Measurements from ENCODE around the gene SREBF2.
A peak's percentile ranks its signal among the peaks of the same experiment; 100 is the strongest.
"Not testable (repeated sequence)": the region's sequence is repeated elsewhere in the genome, so short reads cannot be mapped to it uniquely, and the experiment has no call there.

Gene SREBF2

DNA sequence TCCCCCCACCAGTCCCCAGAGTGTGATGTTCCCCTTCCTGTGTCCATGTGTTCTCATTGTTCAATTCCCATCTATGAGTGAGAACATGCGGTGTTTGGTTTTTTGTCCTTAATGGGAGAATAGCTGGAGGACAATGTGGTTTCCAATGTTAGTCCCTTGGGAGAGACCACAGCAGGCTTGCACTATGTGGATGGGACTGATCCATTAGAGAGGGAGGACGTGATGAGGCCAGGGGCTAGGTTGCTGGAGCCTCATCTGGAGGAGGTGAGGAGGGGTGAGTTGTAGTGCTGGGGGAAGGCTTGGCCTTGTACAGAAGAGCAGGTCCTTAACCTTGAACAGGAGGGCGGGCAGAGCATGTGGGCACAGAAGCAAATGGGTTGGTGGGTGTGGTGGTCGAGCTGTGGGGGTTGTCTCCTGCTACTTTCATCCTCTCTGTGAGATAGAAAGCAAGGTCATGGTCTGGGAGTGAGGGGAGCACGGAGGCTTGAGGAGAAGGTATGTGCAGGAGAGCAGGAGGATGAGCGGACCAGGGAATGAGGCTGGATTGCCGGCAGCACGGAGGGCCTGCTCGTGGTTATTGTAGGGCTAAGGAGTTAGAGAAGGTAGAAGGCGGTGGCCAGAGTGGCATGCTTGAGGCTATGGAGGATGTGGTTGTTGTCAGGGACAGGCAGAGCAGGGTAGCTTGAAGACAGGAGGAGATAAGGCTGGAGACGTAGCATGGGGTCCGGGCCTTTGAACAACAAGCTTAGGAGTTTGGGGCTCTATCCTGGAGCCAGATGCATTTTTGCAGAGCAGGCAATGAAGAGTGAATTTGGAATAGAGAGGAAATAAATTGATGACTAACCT is 11.2 kb upstream of the SREBF2 start:
- no peak for DNase-seq

DNA sequence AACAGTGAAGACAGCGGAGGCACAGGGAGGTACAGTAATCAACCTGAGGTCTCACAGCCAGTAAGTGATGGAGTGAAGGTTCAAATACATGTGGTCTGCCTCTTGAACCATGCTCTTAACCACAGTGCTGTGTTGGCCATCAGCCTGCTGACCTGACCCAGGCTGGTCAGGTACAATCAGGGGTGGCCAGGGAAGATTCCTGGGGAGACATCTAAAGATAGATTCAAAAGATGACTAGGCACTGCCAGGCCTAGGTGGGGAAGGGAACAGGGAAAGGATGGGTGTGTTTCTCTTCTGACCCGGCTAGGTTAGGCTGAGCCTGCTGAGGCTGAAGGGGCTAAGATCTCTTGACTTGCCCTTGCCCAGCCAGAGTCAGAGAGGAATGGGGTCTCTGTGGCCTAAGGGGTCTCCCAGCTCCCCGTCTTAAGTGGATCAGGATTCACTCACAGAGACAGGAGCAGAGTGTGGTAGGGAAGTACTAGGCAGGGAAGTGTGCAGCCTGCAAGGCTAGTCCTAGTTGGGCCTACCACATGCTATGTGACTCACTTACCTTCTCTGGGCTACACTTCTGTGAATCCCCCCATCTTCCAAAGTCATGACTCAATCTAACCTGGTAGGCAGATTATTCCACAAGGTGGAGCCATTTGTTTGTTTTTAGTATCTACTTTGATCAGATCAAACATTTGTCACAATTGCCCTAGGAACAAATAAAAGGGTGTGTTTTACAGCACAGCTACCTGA is 10.4 kb upstream of the SREBF2 start:
- DNase-seq: peak; percentile 45

- DNase-seq: no peak
These were observed 9.1 kb upstream of the SREBF2 start for GRCh38 chr22:41823797-41824196.

GRCh38 chr22:41825376-41825775 is 7.5 kb upstream of the SREBF2 start:
- no peak for DNase-seq

- no peak for DNase-seq
These were observed 6.9 kb upstream of the SREBF2 start for GRCh38 chr22:41826021-41826420.

DNA sequence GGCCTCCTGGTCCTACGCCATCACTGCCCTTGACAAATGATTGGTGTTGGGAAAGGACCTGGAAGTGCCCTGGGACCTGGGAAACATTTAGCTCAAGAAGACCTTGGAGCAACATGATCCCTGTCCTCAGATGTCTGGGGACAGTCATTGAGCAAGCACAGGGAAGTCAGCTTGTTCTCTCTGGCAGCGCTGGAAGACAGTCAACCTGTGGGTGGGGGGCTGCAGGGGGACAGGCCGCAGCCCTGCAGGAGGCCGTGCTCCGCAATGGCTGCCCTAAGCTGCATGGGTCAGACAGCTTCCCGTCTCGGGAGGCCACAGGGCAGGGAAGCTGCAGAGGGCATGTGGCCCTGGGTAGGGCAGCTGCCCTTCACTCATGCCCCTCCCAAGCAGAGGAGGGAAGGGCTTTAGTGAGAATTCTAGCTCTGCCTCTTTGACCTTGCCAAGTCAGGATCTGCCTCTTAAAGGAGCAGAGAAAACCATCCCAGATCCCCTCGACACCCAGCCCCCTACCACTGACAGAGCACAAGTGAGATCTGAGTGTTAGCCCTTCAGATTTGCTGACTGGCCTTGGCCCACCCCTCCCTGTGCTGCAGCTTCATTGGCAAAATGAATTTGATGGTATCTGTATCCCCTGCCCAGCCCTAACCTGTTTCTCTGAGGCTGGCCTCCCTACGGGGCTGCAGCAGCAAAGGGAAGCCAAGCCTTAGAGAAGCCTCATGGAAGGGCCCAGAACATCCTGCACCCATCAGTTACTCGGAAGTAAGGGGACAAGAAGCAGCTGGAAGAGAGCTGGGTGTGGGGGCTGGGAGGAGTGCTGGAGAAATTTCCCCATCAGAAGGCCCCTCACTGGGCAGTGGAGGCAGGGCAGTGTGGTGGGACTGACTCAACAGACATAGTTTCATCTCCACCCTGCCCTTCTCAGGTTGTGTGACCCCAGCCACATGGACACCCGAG is 6.2 kb upstream of the SREBF2 start:
- DNase-seq: no peak

- DNase-seq: no peak
These were observed 5.2 kb upstream of the SREBF2 start for GRCh38 chr22:41827671-41828070.

DNA sequence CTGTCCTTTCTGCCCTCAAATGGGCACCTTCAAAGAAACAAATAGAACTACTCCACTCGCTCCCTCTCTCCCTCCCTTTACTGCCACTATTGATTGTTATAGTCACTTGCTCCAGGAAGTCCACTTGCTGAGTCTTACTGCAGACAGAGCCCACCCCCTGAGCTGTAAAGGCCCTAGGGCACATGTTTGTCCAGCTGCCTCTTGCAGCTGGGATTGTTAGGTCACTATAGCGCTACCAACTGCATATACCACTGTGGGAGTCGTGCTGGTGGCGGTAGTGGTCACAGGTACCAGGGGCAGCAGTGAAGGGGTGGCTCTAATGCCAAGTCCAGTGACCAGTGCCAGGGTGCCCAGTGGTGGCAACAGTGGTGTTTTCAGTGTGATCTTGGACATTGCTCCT is 4.4 kb upstream of the SREBF2 start:
- no peak for DNase-seq

- DNase-seq: peak; percentile 16
These were observed 2.7 kb upstream of the SREBF2 start for GRCh38 chr22:41830174-41830573.

GRCh38 chr22:41831383-41831782 is 1.5 kb upstream of the SREBF2 start:
- no peak for DNase-seq

GRCh38 chr22:41831828-41832552 is 915 bp upstream of the SREBF2 start:
- DNase-seq: no peak

DNA sequence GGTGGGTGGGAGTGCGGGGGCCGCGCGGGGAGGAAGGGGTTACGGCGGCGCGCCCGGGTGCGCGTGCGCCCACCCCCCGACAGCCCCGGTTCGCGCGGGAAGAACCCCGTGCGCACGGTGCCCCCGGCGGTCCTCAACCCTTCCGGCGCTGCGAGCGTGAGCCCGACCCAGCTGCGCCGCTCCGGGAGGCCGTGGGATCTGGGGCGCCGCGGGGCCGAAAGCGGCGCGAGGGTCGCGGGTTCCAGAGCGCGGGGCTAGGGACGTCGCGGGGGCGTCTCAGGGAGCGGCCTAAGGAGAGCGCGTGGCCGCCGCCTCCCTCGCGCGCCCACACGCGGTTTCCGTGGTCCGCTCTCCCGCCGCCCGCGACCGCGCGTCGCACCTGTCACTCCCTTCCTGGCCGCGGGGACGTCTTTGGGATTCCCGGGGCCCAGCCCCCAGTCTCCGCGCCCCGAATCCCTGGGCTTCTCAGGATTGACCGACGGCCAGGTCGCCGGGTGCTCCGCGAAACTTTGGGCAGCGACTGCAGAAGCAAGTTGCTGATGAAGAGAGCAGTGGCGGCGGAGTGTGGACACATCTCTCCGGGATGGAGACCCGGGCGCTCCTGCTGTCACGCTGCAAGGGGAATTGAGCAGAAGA is 582 bp downstream of the SREBF2 start:
- DNase-seq: peak; percentile 48

DNA sequence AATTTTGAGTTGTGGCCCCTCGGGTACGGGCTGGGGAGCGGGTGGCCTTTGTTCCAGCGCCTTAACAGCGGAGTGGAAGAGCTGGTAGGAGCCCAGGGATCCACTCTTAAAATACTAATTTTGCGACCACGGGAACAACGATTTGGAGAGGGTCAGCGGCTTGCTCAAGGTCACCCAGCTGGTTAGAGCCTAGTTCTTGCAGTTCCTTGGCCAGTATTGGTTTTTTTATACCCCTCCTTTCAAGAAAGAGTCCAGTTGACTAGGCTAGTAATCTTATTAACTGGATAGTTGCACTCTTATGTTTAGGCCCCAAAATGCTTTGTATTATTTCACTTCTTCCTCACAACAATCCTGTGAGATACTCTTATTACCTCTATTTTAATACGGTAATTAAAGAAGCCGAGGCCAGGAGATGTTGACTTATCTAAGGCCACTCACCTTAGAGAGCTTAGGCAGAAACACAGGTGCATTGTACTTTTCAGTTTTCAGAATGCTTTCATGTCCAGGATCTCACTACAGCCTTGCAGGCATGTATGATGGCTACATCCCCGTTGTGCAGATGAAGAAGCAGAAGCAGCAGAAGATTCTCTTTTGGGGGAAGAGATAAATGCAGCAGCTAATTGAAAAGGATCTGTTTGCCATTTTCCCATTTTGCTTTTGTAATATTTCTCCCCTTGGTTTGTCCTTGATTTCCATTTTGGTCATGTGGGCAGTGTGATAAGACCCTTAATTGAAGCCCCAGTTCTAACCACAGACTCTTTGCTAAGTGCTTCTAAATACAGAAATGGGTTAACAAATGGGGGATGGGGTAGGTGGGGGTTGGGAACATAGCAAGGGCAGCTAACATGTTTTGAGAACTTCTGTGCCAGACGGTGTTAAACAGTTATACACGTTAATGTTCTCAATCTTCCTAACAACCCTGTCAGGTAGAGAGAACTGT is 1.4 kb downstream of the SREBF2 start:
- no peak for DNase-seq

DNA sequence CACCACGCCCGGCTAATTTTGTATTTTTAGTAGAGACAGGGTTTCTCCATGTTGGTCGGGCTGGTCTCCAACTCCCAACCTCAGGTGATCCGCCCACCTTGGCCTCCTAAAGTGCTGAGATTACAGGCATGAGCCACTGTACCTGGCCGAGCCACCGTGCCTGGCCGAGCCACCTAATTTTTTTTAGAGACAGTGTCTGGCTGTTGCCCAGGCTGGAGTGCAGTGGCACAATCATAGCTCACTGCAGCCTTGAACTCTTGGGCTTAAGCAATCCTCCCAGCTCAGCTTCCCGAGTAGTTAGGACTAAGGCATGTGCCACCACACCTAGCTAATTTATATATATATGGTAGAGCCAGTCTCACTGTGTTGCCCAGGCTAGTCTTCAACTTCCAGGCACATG is 2.6 kb downstream of the SREBF2 start:
- DNase-seq: not testable (repeated sequence)

DNA sequence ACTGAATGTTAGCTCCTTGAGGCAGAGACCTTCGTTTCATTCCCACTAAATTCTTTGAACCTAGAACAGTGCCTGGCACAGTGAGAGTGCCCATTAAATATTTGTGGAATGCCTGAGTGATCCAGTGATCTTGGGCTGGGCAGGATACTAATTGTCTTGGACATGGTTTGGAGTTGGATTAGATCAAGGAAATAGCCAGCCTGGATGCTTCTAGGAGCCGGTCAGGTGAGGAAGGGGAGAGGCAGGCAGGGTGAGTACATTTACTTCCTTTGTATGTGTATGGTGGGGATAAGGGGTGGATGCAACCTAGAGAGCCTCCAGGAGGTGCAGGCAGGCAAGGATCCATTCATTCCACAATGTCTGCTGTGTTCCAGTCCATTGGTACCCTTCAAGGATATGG is 3.6 kb downstream of the SREBF2 start:
- DNase-seq: no peak

DNA sequence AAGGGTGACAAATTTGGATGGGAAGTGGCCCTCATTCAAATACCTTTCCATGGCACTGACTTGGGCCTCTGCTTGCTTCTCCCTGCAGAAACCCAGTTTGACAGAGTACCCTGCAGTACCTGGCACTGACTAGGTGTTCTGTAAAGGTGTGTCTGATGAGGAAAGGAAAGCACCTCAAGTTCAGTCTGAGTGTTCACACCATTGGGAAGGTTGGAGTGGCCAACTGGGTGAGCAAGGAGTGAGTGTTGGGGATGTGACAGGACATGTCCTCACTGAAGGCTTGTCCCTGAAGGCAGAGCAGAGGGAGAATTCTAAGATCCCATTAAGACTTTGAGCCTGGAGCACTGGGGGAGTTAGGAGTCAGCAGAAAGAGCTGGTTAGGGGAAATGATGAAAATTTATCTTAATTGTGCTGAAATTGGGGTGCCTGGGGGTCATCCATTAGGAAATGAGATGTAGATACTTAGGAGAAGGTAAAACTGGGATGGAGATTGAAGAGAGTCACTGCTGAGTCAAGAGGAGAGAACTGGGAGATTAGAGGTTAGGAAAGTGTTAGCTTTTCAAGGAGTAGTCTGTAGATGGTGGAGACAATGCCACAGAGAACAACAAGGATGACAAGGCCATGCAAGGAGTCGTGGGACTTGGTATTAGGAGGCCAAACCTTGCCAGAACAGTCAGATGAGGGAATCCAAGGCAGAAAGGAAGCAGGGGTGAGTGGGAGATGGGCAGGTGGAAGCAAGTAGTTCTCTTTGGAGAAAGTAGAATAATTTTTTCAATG is 6.1 kb downstream of the SREBF2 start:
- DNase-seq: no peak

- DNase-seq: no peak
These were observed 7.3 kb downstream of the SREBF2 start for GRCh38 chr22:41840216-41840615.

DNA sequence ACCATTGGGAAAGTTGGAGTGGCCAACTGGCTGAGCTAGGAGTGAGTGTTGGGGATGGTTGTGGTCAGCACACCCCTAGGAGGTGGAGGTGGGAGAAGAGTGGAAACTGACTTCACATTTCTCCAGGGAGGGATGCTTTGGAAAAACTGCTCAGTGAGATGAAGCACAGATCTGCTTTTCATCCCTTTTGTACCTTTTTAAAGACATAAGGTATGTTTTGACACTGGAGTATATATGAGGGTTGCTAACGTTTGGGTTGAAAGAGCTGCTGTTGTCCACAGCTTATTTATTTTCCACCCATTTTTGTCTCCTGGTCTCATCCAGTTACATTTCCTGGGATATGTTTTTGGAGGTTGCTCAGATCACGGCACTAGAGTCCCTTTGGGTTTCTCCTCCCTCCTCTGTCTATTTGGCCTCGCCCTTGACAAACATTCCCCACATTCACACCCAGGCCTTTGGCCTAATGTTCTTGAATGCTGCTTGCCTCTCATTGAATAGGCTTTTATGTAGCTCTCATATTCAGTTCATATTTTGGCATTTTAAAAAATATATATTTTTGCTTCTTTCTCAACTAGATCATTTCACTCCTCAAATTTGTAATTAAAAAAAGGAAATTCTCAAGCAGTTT is 8.3 kb downstream of the SREBF2 start:
- DNase-seq: no peak

Measured in CD4-positive, alpha-beta T cell treated with Interleukin-17A for 4 hours (primary cell).